ENCODE data around the gene NISCH. TPM values are rescaled to one million over a fixed set of nuclear protein-coding genes. Genes with fewer than 3 reads are reported as not detected.

Gene NISCH
- total RNA-seq, 1 donor from 2014 or later, result 44.3 TPM

- Histone ChIP-seq H3K4me1 (peaks cover 73% of the 10 kb centered on the region), H3K27me3 (ENCODE audit: low read depth) (no peaks in the 10 kb centered on the region), H3K4me3 (no peak overlapping the region), H3K36me3 (peaks cover 5% of the 10 kb centered on the region), H3K9me3 (replicated peaks) (no peaks in the 10 kb centered on the region), H3K27ac (replicated peaks) (peak overlapping the region; percentile 79)
- peak; percentile 42 for DNase-seq
- TF ChIP-seq CTCF (IDR thresholded peaks at IDR 0.05; ENCODE audit: borderline replicate concordance), result no peak
- intact Hi-C loops (cut with micrococcal nuclease), result no loop called here
These were observed 18.8 kb upstream of the NISCH start for GRCh38 chr3:52436500-52437149.

DNA sequence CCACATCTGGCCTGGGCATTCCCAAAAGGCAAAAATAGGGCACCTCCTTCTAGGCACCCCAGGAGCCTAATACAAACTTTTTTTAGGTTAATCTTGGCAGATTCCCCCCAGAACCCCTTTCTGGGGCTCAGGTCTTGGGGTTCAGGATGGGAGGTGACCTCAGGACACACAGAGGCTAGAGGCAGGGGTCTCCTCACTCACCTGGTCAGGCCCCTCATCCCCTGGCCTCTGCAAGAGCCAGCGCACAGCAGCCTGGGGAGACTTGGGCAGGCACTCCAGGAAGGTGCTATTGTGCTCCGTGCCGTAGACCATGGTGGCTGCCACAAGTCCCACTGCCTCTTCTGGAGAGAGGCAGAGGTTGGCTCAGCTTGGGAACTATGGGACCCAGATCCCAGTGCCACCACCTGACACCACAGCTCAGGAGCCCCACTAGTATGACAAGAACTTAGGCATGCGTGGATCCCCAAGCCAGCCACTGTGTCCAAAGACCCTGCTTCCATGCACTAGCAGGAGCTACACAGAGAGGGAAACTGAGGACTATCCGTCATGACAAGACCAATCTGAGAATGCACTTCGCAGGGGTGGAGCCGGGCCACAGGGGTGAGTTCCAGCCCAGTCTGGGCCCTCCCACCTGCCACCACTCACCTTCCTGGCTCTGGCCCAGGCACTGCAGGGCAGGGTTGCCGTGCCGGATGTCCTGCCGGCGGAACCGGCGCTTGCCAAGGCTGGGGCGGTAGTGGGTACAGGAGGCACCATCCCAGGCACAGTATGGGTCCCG lies 17.9 kb upstream of the NISCH start:
- Histone ChIP-seq H3K36me3 (peaks cover 5% of the 10 kb centered on the region), H3K4me1 (peaks cover 64% of the 10 kb centered on the region), H3K9me3 (replicated peaks) (no peaks in the 10 kb centered on the region), H3K27ac (replicated peaks) (peak overlapping the region; percentile 79), H3K4me3 (no peak overlapping the region), H3K27me3 (ENCODE audit: low read depth) (no peaks in the 10 kb centered on the region)
- TF ChIP-seq CTCF (IDR thresholded peaks at IDR 0.05; ENCODE audit: borderline replicate concordance), result no peak
- DNase-seq, result no peak
- intact Hi-C loops (cut with micrococcal nuclease), result no loop called here

GRCh38 chr3:52438104-52438376 lies 17.4 kb upstream of the NISCH start:
- DNase-seq, result no peak
- no peak overlapping the region for H3K27ac ChIP-seq (replicated peaks)
- intact Hi-C loops (cut with micrococcal nuclease), result no loop called here
- no peak for TF ChIP-seq CTCF (IDR thresholded peaks at IDR 0.05; ENCODE audit: borderline replicate concordance)
- H3K4me1 ChIP-seq, result peaks cover 58% of the 10 kb centered on the region
- H3K4me3 ChIP-seq, result no peak overlapping the region
- H3K9me3 ChIP-seq (replicated peaks), result no peaks in the 10 kb centered on the region
- H3K36me3 ChIP-seq, result peaks cover 5% of the 10 kb centered on the region
- H3K27me3 ChIP-seq (ENCODE audit: low read depth), result no peaks in the 10 kb centered on the region

GRCh38 chr3:52438579-52439425 lies 16.6 kb upstream of the NISCH start:
- H3K4me1 ChIP-seq, result peaks cover 51% of the 10 kb centered on the region
- no peaks in the 10 kb centered on the region for H3K9me3 ChIP-seq (replicated peaks)
- H3K27ac ChIP-seq (replicated peaks), result no peak overlapping the region
- H3K27me3 ChIP-seq (ENCODE audit: low read depth), result no peaks in the 10 kb centered on the region
- DNase-seq, result no peak
- intact Hi-C loops (cut with micrococcal nuclease), result no loop called here
- no peak overlapping the region for H3K4me3 ChIP-seq
- no peak for TF ChIP-seq CTCF (IDR thresholded peaks at IDR 0.05; ENCODE audit: borderline replicate concordance)
- H3K36me3 ChIP-seq, result peaks cover 5% of the 10 kb centered on the region

DNA sequence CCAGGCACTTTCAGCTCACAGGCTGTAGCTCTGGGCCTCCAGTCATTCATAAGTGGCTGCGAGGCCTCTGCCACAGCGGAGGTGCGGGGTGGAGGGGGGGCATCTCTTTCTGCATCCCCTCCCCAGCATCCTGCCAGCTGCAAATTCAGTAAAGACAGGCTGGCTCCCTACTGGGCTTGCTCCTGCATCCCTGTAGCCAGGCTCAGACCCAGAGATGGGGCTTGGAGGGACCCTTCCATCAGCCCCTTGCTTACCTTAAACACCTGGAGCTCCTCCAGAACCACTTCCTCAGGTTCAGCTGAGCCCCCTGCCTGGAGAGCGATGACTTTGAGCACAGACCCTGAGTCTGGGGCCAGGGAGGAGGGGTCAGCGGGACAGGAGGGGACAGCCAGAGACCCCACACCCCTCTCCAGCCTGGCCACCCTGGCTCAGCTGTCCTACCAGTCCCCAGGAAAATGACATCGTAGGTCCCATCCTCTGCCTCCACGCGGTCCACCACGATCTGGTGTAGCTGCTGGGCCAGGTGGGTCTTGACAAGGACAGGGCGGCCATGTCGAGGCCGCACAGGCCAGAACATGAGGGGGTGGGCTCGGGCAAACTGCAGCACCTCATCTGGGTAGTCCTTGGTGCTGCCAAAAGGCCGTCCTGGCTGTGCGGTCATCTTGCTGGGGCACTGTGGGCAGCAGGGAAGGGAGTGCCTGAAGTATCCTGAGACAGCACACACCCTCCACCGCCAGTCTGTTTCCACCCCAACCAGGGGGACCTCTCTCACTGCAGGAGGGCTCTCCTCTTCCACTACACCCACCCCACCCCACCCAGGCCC lies 15.8 kb upstream of the NISCH start:
- H3K36me3 ChIP-seq, result peaks cover 5% of the 10 kb centered on the region
- peaks cover 43% of the 10 kb centered on the region for H3K4me1 ChIP-seq
- no peak for DNase-seq
- H3K4me3 ChIP-seq, result no peak overlapping the region
- intact Hi-C loops (cut with micrococcal nuclease), result no loop called here
- H3K9me3 ChIP-seq (replicated peaks), result no peaks in the 10 kb centered on the region
- H3K27me3 ChIP-seq (ENCODE audit: low read depth), result no peaks in the 10 kb centered on the region
- TF ChIP-seq CTCF (IDR thresholded peaks at IDR 0.05; ENCODE audit: borderline replicate concordance), result no peak
- no peak overlapping the region for H3K27ac ChIP-seq (replicated peaks)
